ENCODE data around the gene DRG2. TPM values are rescaled to one million over a fixed set of nuclear protein-coding genes. Genes with fewer than 3 reads are reported as not detected.

The DRG2 gene
- total RNA-seq, 1 experiment from 2014 or later, result 42.0 TPM

DNA sequence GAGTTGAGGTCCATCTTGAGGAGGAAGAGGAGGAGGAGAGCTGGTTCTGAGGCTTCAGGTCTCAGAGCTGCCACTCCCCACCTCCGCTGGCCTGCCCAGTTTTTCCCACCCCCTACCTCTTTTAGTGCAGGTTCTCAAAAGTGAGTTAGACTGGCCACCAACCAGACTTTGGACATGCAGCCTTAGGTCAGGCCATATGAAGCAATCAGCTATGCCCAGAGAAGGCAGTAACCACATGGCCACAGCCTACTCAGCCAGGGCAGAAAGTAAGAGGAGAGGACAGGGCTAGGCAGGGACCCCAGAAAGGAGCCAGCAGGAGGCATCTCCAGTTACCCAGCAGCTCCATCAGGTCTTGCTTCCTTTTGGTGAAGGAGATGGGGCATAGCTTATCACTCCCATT is 29.8 kb downstream of the DRG2 start:
- Histone ChIP-seq H3K9me3 (ENCODE audit: control insufficient read depth, insufficient read depth, low read depth, low read length) (no peaks in the 10 kb centered on the region), H3K36me3 (ENCODE audit: control insufficient read depth, insufficient read depth, low read length) (no peaks in the 10 kb centered on the region), H3K27me3 (ENCODE audit: control insufficient read depth, insufficient read depth, low read length) (no peaks in the 10 kb centered on the region), H3K4me3 (ENCODE audit: low read depth in 2 of 2, low read length in 2 of 2) (no peak overlapping the region), H3K27ac (ENCODE audit: low read length) (no peak overlapping the region), H3K4me1 (ENCODE audit: control insufficient read depth, insufficient read depth, low read length) (no peaks in the 10 kb centered on the region)
- no peak for TF ChIP-seq REST (IDR thresholded peaks at IDR 0.05; ENCODE audit: insufficient read depth in 1 of 2, low read depth in 2 of 2, low read length in 1 of 2)
- TF ChIP-seq, protein P1, sequence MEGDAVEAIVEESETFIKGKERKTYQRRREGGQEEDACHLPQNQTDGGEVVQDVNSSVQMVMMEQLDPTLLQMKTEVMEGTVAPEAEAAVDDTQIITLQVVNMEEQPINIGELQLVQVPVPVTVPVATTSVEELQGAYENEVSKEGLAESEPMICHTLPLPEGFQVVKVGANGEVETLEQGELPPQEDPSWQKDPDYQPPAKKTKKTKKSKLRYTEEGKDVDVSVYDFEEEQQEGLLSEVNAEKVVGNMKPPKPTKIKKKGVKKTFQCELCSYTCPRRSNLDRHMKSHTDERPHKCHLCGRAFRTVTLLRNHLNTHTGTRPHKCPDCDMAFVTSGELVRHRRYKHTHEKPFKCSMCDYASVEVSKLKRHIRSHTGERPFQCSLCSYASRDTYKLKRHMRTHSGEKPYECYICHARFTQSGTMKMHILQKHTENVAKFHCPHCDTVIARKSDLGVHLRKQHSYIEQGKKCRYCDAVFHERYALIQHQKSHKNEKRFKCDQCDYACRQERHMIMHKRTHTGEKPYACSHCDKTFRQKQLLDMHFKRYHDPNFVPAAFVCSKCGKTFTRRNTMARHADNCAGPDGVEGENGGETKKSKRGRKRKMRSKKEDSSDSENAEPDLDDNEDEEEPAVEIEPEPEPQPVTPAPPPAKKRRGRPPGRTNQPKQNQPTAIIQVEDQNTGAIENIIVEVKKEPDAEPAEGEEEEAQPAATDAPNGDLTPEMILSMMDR (IDR thresholded peaks at IDR 0.05), result no peak
- TF ChIP-seq TCF7L2 (IDR thresholded peaks at IDR 0.05; ENCODE audit: low read depth, low read length), result no peak
- TF ChIP-seq POLR2AphosphoS5 (IDR thresholded peaks at IDR 0.05; ENCODE audit: low read depth, low read length), result no peak
- no peak for TF ChIP-seq SIN3A (IDR thresholded peaks at IDR 0.05; ENCODE audit: borderline replicate concordance, insufficient read depth, low read depth, low read length)
- ATAC-seq, result no peak
- in situ Hi-C loops (cut with HindIII; ENCODE audit: low pct_unique_long_range_greater_than_20kb, low sequenced_read_pairs) (no loop called here), intact Hi-C loops (cut with micrococcal nuclease; ENCODE audit: unreplicated experiment) (no loop called here)
- no peak for DNase-seq (ENCODE audit: low read depth, low spot score)
- BruUV-seq (replicated peaks), result no TSS peak
- ChIA-PET CTCF (no interaction called here), POLR2A (interaction anchor here (0.5 to 0.6 kb wide), 2 partner anchors 21 to 38 kb away, joined by 3 read pairs; no protein-coding TSS in a partner anchor)

DNA sequence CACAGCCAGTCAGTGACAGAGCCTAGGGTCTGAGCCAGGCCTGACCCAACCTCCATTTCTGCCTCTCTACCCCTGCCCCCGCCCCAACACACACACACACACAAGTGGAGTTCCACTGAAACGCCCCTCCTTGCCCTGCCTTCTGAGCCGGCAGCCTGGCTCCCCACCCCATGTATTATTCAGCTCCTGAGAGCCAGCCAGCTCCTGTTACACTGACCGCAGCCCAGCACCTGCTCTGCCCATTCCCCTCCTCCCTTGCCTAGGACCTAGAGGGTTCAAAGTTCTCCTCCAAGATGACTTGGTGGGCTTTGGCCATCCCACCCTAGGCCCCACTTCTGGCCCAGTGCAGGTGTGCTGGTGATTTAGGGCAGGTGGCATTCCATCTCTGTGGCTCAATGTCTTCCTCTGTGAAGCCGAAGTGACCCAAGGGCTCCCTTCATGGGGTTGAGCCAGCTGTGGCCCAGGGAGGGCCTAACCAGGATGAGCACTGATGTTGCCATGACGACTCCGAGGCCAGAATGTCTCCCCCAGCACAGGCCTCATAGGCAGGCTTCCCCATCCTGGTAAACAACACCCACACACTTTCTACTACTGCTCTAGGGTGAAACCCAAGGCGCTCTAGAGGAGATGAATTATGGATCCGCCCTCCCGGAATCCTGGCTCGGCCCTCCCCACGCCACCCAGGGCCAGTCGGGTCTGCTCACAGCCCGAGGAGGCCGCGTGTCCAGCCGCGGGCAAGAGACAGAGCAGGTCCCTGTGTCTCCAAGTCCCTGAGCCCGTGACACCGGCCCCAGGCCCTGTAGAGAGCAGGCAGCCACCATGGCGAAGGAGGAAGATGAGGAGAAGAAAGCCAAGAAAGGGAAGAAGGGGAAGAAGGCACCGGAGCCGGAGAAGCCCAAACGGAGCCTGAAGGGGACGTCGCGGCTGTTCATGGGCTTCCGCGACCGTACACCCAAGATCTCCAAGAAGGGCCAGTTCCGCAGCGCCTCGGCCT is 30.5 kb downstream of the DRG2 start:
- no peak overlapping the region for H3K4me3 ChIP-seq (ENCODE audit: low read depth in 2 of 2, low read length in 2 of 2)
- intact Hi-C loops (cut with micrococcal nuclease; ENCODE audit: unreplicated experiment), result no loop called here
- TF ChIP-seq POLR2AphosphoS5 (IDR thresholded peaks at IDR 0.05; ENCODE audit: low read depth, low read length) (no peak), SIN3A (IDR thresholded peaks at IDR 0.05; ENCODE audit: borderline replicate concordance, insufficient read depth, low read depth, low read length) (no peak), REST (IDR thresholded peaks at IDR 0.05; ENCODE audit: insufficient read depth in 1 of 2, low read depth in 2 of 2, low read length in 1 of 2) (no peak), TCF7L2 (IDR thresholded peaks at IDR 0.05; ENCODE audit: low read depth, low read length) (no peak)
- TF ChIP-seq, protein P1 (IDR thresholded peaks at IDR 0.05), result no peak
- H3K36me3 ChIP-seq (ENCODE audit: control insufficient read depth, insufficient read depth, low read length), result no peaks in the 10 kb centered on the region
- no peaks in the 10 kb centered on the region for H3K27me3 ChIP-seq (ENCODE audit: control insufficient read depth, insufficient read depth, low read length)
- H3K9me3 ChIP-seq (ENCODE audit: control insufficient read depth, insufficient read depth, low read depth, low read length), result no peaks in the 10 kb centered on the region
- ChIA-PET CTCF (no interaction called here), POLR2A (no interaction called here)
- ATAC-seq, result no peak
- H3K4me1 ChIP-seq (ENCODE audit: control insufficient read depth, insufficient read depth, low read length), result no peaks in the 10 kb centered on the region
- no peak for DNase-seq (ENCODE audit: low read depth, low spot score)
- BruUV-seq (replicated peaks), result no TSS peak
- in situ Hi-C loops (cut with HindIII; ENCODE audit: low pct_unique_long_range_greater_than_20kb, low sequenced_read_pairs), result no loop called here
- H3K27ac ChIP-seq (ENCODE audit: low read length), result no peak overlapping the region

Data from Panc1 (cell line).